Measurements from ENCODE around the gene TM2D1. TPM values are rescaled to one million over a fixed set of nuclear protein-coding genes. Genes with fewer than 3 reads are reported as not detected.
A peak's percentile ranks its signal among the peaks of the same experiment; 100 is the strongest.

TM2D1 gene
- total and polyA plus RNA-seq, 4 donors: 13.7 to 33.4 (median 25.7) TPM

DNA sequence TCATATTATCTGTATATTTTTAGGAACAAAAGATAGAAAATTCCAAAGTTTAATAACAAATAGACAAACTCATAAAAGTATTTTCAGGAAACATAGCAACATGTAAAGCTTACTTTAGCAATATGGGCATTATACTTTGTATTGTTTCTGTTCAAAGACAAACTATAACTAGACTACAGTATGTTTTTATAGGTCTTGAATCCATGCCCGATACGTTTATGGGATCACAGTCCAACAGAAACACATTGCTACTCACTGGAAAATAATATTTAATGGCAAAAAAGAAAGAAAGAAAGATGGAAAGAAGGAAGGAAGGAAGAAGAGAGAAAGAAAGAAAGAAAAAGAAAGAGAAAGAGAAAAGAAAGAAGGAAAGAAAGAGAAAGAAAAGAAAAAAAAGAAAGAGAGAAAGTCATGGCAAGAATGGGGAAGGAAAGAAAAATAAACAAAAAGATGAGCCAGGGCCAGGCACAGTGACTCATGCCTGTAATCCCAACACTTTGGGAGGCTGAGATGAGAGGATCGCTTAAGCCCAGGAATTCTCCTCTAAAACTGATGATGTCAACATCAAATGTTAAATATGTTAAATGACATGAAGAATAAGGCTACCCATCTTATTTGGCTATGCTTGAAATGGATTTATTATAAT lies 32.7 kb downstream of the TM2D1 start:
- H3K27ac ChIP-seq (ENCODE audit: low read depth in 1 of 2, low read length in 2 of 2): no peak overlapping the region
- TF ChIP-seq JUND (IDR thresholded peaks at IDR 0.05): peak in 1 of 2 donors; percentile 45
- TF ChIP-seq, protein P1, sequence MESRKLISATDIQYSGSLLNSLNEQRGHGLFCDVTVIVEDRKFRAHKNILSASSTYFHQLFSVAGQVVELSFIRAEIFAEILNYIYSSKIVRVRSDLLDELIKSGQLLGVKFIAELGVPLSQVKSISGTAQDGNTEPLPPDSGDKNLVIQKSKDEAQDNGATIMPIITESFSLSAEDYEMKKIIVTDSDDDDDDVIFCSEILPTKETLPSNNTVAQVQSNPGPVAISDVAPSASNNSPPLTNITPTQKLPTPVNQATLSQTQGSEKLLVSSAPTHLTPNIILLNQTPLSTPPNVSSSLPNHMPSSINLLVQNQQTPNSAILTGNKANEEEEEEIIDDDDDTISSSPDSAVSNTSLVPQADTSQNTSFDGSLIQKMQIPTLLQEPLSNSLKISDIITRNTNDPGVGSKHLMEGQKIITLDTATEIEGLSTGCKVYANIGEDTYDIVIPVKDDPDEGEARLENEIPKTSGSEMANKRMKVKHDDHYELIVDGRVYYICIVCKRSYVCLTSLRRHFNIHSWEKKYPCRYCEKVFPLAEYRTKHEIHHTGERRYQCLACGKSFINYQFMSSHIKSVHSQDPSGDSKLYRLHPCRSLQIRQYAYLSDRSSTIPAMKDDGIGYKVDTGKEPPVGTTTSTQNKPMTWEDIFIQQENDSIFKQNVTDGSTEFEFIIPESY (IDR thresholded peaks at IDR 0.05): no peak
- no peaks in the 10 kb centered on the region for H3K27me3 ChIP-seq (ENCODE audit: control insufficient read depth in 4 of 4, insufficient read depth in 4 of 4, low read length in 3 of 4)
- no peak overlapping the region for H3K9ac ChIP-seq (ENCODE audit: low read depth in 1 of 2, low read length in 2 of 2)
- H3K4me3 ChIP-seq (ENCODE audit: low read depth in 1 of 3, low read length in 3 of 3): no peak overlapping the region
- peaks cover 0 to 3% (median 1%) of the 10 kb centered on the region in 4 donors for H3K36me3 ChIP-seq (ENCODE audit: control insufficient read depth in 4 of 4, insufficient read depth in 3 of 4, low read depth in 1 of 4, low read length in 3 of 4)
- DNase-seq (ENCODE audit: low spot score): no peak
- 69% methylated on average over 3 of the region's 3 CpGs for WGBS
- H3K9me3 ChIP-seq (ENCODE audit: control insufficient read depth in 4 of 4, low read length in 3 of 4): no peaks in the 10 kb centered on the region
- H3K4me1 ChIP-seq (ENCODE audit: control insufficient read depth in 4 of 4, insufficient read depth in 4 of 4, low read length in 3 of 4): no peaks in the 10 kb centered on the region

GRCh38 chr1:61687901-61688300 lies 37.0 kb downstream of the TM2D1 start:
- Histone ChIP-seq H3K9me3 (ENCODE audit: control insufficient read depth in 4 of 4, low read length in 3 of 4) (no peaks in the 10 kb centered on the region), H3K27me3 (ENCODE audit: control insufficient read depth in 4 of 4, insufficient read depth in 4 of 4, low read length in 3 of 4) (no peaks in the 10 kb centered on the region), H3K4me3 (ENCODE audit: low read depth in 1 of 3, low read length in 3 of 3) (no peak overlapping the region), H3K9ac (ENCODE audit: low read depth in 1 of 2, low read length in 2 of 2) (no peak overlapping the region), H3K4me1 (ENCODE audit: control insufficient read depth in 4 of 4, insufficient read depth in 4 of 4, low read length in 3 of 4) (no peaks in the 10 kb centered on the region), H3K36me3 (ENCODE audit: control insufficient read depth in 4 of 4, insufficient read depth in 3 of 4, low read depth in 1 of 4, low read length in 3 of 4) (peaks cover 0 to 3% (median under 1%) of the 10 kb centered on the region in 4 donors), H3K27ac (ENCODE audit: low read depth in 1 of 2, low read length in 2 of 2) (no peak overlapping the region)
- DNase-seq (ENCODE audit: low spot score): no peak
- WGBS: 94% methylated on average over 1 of the region's 1 CpG
- TF ChIP-seq FOXA2 (IDR thresholded peaks at IDR 0.05): no peak

DNA sequence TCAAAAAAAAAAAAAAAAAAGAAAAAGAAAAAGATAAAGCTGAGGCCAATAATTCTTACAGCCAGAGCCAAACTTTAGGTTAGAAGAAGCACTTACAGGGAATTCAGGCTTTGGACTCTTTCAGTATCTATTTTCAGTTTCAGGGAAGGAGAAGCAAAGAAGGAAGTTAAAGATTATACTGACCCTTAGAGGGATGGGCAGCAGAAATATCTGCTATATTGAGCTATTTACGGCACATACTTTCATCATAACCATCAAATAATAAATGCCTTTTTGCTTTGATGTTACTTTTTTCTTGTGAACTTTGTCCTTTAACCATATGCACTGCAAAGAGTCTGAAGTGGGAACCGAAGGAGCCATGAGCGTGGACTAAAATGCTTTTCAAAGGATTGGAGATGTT lies 42.0 kb downstream of the TM2D1 start:
- Histone ChIP-seq H3K4me3 (ENCODE audit: low read depth in 1 of 3, low read length in 3 of 3) (no peak overlapping the region), H3K4me1 (ENCODE audit: control insufficient read depth in 4 of 4, insufficient read depth in 4 of 4, low read length in 3 of 4) (no peaks in the 10 kb centered on the region), H3K27me3 (ENCODE audit: control insufficient read depth in 4 of 4, insufficient read depth in 4 of 4, low read length in 3 of 4) (no peaks in the 10 kb centered on the region), H3K36me3 (ENCODE audit: control insufficient read depth in 4 of 4, insufficient read depth in 3 of 4, low read depth in 1 of 4, low read length in 3 of 4) (peaks cover 3 to 11% (median 6%) of the 10 kb centered on the region in 4 donors), H3K27ac (ENCODE audit: low read depth in 1 of 2, low read length in 2 of 2) (no peak overlapping the region), H3K9me3 (ENCODE audit: control insufficient read depth in 4 of 4, low read length in 3 of 4) (no peaks in the 10 kb centered on the region), H3K9ac (ENCODE audit: low read depth in 1 of 2, low read length in 2 of 2) (no peak overlapping the region)
- DNase-seq (ENCODE audit: low spot score): no peak
- WGBS: 90% methylated on average over 3 of the region's 3 CpGs
- TF ChIP-seq HNF4A (conservative IDR thresholded peaks at IDR 0.05): no peak
- no peak for TF ChIP-seq TAF1 (conservative IDR thresholded peaks at IDR 0.05)
- TF ChIP-seq FOXA1 (IDR thresholded peaks at IDR 0.05): no peak
- TF ChIP-seq ATF3 (IDR thresholded peaks at IDR 0.05): no peak
- no peak for TF ChIP-seq YY1 (IDR thresholded peaks at IDR 0.05)
- TF ChIP-seq JUND (IDR thresholded peaks at IDR 0.05): no peak
- no peak for TF ChIP-seq MAX (IDR thresholded peaks at IDR 0.05)
- no peak for TF ChIP-seq FOXA2 (IDR thresholded peaks at IDR 0.05)
- no peak for TF ChIP-seq REST (IDR thresholded peaks at IDR 0.05)
- TF ChIP-seq, protein P2, sequence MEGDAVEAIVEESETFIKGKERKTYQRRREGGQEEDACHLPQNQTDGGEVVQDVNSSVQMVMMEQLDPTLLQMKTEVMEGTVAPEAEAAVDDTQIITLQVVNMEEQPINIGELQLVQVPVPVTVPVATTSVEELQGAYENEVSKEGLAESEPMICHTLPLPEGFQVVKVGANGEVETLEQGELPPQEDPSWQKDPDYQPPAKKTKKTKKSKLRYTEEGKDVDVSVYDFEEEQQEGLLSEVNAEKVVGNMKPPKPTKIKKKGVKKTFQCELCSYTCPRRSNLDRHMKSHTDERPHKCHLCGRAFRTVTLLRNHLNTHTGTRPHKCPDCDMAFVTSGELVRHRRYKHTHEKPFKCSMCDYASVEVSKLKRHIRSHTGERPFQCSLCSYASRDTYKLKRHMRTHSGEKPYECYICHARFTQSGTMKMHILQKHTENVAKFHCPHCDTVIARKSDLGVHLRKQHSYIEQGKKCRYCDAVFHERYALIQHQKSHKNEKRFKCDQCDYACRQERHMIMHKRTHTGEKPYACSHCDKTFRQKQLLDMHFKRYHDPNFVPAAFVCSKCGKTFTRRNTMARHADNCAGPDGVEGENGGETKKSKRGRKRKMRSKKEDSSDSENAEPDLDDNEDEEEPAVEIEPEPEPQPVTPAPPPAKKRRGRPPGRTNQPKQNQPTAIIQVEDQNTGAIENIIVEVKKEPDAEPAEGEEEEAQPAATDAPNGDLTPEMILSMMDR (IDR thresholded peaks at IDR 0.05; ENCODE audit: low read depth, low read length, missing input control): no peak

All from liver (tissue), 9 donors.